ENCODE measurements around the gene EDC4. TPM values are rescaled to one million over a fixed set of nuclear protein-coding genes. Genes with fewer than 3 reads are reported as not detected.

Gene EDC4
- total and polyA plus RNA-seq, 12 donors: 34.0 to 115 (median 58.7) TPM

- peaks cover 13 to 15% of the 10 kb centered on the region in 2 donors for H3K4me1 ChIP-seq (replicated peaks in 1 of 2)
- no peaks in the 10 kb centered on the region for H3K36me3 ChIP-seq (replicated peaks in 1 of 2)
- no peak overlapping the region for H3K27ac ChIP-seq
- TF ChIP-seq, protein P1, sequence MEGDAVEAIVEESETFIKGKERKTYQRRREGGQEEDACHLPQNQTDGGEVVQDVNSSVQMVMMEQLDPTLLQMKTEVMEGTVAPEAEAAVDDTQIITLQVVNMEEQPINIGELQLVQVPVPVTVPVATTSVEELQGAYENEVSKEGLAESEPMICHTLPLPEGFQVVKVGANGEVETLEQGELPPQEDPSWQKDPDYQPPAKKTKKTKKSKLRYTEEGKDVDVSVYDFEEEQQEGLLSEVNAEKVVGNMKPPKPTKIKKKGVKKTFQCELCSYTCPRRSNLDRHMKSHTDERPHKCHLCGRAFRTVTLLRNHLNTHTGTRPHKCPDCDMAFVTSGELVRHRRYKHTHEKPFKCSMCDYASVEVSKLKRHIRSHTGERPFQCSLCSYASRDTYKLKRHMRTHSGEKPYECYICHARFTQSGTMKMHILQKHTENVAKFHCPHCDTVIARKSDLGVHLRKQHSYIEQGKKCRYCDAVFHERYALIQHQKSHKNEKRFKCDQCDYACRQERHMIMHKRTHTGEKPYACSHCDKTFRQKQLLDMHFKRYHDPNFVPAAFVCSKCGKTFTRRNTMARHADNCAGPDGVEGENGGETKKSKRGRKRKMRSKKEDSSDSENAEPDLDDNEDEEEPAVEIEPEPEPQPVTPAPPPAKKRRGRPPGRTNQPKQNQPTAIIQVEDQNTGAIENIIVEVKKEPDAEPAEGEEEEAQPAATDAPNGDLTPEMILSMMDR (IDR thresholded peaks at IDR 0.05): no peak
- no peak for TF ChIP-seq POLR2A (IDR thresholded peaks at IDR 0.05)
- H3K4me3 ChIP-seq: no peak overlapping the region
- 80 to 89% (median 85%) methylated on average over 2 of the region's 2 CpGs for WGBS, 4 donors
- intact Hi-C loops (cut with DNase I): no loop called here
- DNase-seq: no peak
- H3K9me3 ChIP-seq (replicated peaks in 1 of 3): no peaks in the 10 kb centered on the region
- H3K27me3 ChIP-seq: no peaks in the 10 kb centered on the region
Observed at GRCh38 chr16:67837811-67838210, 35.0 kb upstream of the EDC4 start.

DNA sequence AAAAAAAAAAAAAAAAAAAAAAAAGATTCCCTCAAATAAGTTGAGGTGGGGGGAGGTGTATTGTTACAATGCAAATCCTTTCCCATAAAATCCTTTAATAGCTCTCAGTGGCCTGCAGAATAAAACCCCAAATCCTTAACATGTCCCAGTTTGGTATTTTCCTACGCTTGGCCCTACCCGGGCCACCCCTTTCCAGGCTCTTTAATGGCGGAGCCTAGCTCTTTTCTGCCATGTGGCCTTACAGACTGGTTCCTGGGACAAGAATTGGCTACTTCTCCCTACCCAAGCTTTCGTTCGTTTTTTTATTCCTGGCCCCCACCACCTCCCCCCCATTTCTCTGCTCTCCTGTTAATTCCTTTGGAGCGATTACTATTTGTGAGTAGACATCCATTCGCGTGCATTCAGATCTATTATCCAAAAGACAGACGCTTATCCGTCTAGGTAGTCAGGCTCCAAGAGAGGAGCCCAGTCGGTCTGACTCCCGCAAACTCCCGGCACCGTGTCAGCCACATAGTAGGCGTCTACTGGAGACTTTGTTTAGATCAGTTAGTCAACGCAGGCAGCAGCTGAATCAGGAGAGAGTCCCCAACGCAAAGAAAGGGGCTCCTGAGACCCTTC is 31.5 kb upstream of the EDC4 start:
- no peak for TF ChIP-seq POLR2A (IDR thresholded peaks at IDR 0.05)
- TF ChIP-seq, protein P1 (IDR thresholded peaks at IDR 0.05): no peak
- DNase-seq: no peak
- WGBS, 4 donors: 45 to 55% (median 50%) methylated on average over 15 to 17 of the region's 17 CpGs
- H3K4me3 ChIP-seq: peak overlapping the region in 2 of 4 donors; percentile 75 to 94
- no peaks in the 10 kb centered on the region for H3K9me3 ChIP-seq (replicated peaks in 1 of 3)
- no peaks in the 10 kb centered on the region for H3K27me3 ChIP-seq
- no peaks in the 10 kb centered on the region for H3K36me3 ChIP-seq (replicated peaks in 1 of 2)
- H3K4me1 ChIP-seq (replicated peaks in 1 of 2): peaks cover 31 to 36% of the 10 kb centered on the region in 2 donors
- H3K27ac ChIP-seq: peak overlapping the region in 4 of 5 donors; percentile 94 to 100 (median 98)
- intact Hi-C loops (cut with DNase I): no loop called here

GRCh38 chr16:67841816-67842508 is 30.9 kb upstream of the EDC4 start, which contains the start of gene THAP11:
Gene THAP11 (plus strand): TSS chr16:67842320. CDS start chr16:67842555, 235 bp downstream.
- Histone ChIP-seq H3K27me3 (no peaks in the 10 kb centered on the region), H3K4me1 (replicated peaks in 1 of 2) (peaks cover 32 to 36% of the 10 kb centered on the region in 2 donors), H3K27ac (peak within 1 kb of the TSS; percentile 94 to 100 (median 98)), H3K4me3 (peak within 1 kb of the TSS; percentile 52 to 94 (median 70)), H3K36me3 (replicated peaks in 1 of 2) (no peaks in the 10 kb centered on the region), H3K9me3 (replicated peaks in 1 of 3) (no peaks in the 10 kb centered on the region)
- intact Hi-C loops (cut with DNase I): no loop called here
- DNase-seq: peak; percentile 93 to 98 (median 95)
- peak; percentile 34 to 64 for TF ChIP-seq POLR2A (IDR thresholded peaks at IDR 0.05)
- TF ChIP-seq, protein P1 (IDR thresholded peaks at IDR 0.05): peak; percentile 70 to 93 (median 90)
- WGBS, 4 donors: 0 to 1% (median 1%) methylated on average over 14 to 83 of the region's 83 CpGs

DNA sequence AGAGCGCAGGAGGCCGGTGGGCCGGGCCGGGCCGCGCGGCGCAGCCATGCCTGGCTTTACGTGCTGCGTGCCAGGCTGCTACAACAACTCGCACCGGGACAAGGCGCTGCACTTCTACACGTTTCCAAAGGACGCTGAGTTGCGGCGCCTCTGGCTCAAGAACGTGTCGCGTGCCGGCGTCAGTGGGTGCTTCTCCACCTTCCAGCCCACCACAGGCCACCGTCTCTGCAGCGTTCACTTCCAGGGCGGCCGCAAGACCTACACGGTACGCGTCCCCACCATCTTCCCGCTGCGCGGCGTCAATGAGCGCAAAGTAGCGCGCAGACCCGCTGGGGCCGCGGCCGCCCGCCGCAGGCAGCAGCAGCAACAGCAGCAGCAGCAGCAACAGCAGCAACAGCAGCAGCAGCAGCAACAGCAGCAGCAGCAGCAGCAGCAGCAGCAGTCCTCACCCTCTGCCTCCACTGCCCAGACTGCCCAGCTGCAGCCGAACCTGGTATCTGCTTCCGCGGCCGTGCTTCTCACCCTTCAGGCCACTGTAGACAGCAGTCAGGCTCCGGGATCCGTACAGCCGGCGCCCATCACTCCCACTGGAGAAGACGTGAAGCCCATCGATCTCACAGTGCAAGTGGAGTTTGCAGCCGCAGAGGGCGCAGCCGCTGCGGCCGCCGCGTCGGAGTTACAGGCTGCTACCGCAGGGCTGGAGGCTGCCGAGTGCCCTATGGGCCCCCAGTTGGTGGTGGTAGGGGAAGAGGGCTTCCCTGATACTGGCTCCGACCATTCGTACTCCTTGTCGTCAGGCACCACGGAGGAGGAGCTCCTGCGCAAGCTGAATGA is 30.1 kb upstream of the EDC4 start:
- Histone ChIP-seq H3K4me1 (replicated peaks in 1 of 2) (peaks cover 33 to 38% of the 10 kb centered on the region in 2 donors), H3K36me3 (replicated peaks in 1 of 2) (no peaks in the 10 kb centered on the region), H3K4me3 (peak overlapping the region in 3 of 4 donors; percentile 52 to 94 (median 75)), H3K27me3 (no peaks in the 10 kb centered on the region), H3K27ac (peak overlapping the region; percentile 94 to 100 (median 98)), H3K9me3 (replicated peaks in 1 of 3) (no peaks in the 10 kb centered on the region)
- 0 to 17% (median 1%) methylated on average over 1 to 67 of the region's 67 CpGs for WGBS, 4 donors
- intact Hi-C loops (cut with DNase I): no loop called here
- peak; percentile 50 to 79 (median 58) for DNase-seq
- TF ChIP-seq POLR2A (IDR thresholded peaks at IDR 0.05): peak in 1 of 2 donors; percentile 20
- TF ChIP-seq, protein P1 (IDR thresholded peaks at IDR 0.05): peak in 2 of 6 experiments; percentile 21 to 45

Data from adrenal gland (tissue), 12 donors.